GM20431 (cell line): Measurements from ENCODE around the gene CRYBG2.

Source experiments
- in situ Hi-C: fragments of 300-500 bp; cut with MseI, MboI; formaldehyde crosslinking; loops from one replicate; pipeline ENCODE4 v1.15.0; 2020; ENCODE audit warnings: low sequenced_read_pairs; ENCODE audit not compliant: unreplicated experiment

The CRYBG2 gene

DNA sequence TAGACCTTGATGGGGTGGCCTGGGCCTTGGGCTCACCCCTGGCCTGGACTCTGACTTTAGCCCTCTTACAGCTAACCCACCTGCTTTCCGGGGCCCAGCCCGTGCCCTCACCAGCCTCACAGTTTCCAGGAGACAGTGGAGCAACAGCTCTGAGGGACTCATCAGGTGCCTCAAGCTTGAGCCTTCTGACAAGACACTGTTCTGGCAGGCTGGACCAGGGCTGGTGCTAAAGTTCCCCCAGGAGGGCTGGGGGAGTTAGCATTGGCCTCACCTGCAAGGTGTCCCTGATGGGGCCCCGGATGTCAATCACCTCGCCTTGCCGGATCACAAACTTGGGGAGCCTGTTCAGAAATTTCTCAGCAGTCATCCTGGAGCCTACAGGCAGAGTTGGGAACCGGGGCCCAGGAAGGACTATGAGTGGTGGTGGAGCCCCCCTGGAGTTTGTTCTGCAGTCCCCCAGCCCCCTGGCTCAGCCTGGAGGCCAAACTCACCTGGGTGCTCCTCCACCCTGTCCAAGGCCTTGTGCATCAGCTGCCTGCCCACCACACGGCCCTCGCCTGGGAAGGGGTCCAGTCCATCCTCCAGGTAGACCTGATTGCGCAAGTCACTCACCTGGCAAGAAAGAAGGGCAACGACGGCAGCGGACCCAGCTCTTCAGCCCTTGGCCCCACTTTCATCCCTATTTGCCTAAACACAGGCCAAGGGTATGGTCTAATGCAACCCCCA lies 69.9 kb downstream of the CRYBG2 start:
- in situ Hi-C loops: loop anchor here (5.0 kb wide), 1 partner anchor 38 kb away; no protein-coding TSS in a partner anchor

DNA sequence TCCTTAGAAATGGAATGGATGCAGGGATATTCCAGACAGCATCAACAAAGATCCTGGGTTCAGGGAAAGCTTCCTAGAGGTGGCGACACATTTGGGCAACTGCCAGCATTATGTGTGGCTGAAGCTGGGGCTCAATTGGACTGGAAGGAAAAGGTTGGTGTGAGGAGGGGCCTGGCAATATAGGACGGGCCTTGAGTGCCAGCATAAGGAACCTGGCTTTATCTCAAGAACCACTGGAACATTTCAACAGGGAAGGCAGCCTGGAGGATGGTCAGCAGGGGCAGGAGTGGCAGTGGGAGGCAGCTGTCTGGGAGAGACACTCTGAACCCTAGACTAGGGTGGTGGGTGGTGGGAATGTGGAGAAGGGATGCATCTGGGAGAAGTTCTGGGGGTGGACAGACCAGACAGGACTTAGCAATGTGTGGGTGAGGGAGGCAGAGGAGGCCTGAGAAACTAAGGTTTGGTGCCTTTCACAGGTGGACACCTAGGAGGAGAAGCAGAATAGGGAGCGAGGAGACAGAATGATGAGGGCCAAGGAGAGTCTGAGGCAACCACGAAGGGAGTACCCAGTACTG lies 70.6 kb downstream of the CRYBG2 start:
- in situ Hi-C loops: loop anchor here (5.0 kb wide), 1 partner anchor 39 kb away; no protein-coding TSS in a partner anchor

DNA sequence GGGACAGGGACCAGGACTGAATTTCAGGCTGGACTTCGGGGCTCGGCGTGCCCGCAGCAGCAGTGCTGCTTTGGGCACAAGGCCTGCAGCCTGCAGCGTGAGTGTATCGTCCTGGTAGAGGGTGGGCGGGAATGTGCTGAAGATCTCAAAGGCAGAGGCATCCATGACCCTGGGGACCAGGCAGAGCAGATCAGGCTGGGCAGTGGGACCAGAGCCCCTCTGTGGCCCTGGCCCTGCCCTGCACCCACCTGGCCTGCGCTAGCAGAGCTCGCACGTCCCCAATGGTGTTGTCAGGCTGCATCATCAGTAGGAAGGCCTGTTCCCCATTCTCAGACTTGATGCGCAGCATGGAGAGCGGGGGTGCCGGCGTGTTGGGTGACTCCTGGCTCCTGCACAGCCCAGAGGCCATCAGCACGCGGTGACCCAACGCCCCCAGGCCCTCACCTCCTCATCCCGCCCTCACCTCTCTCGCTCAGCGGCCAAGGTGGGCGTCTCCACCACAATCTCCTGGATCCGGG lies 71.5 kb downstream of the CRYBG2 start:
- in situ Hi-C loops: loop anchor here (5.0 kb wide), 1 partner anchor 40 kb away; no protein-coding TSS in a partner anchor

DNA sequence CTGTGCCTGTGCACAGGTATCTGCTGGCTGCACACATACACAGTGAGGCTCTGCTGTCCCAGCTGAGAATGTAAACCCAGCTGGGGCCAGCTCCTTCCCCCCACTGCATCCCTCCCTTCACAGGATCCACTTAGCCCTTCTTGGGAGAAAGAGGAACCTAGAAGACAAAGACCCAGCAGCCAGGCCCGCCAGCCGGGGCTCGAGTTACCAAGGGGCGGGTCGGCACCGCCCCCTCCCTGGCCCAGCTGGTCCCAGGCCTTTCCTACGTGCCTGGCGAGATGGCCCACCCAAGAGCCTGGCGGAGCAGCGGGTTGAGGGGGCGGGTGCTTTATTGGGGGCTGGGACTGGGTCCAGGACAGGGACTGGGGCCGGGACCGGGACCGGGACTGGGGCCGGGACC lies 72.0 kb downstream of the CRYBG2 start:
- in situ Hi-C loops: loop anchor here (5.0 kb wide), 1 partner anchor 40 kb away; no protein-coding TSS in a partner anchor

DNA sequence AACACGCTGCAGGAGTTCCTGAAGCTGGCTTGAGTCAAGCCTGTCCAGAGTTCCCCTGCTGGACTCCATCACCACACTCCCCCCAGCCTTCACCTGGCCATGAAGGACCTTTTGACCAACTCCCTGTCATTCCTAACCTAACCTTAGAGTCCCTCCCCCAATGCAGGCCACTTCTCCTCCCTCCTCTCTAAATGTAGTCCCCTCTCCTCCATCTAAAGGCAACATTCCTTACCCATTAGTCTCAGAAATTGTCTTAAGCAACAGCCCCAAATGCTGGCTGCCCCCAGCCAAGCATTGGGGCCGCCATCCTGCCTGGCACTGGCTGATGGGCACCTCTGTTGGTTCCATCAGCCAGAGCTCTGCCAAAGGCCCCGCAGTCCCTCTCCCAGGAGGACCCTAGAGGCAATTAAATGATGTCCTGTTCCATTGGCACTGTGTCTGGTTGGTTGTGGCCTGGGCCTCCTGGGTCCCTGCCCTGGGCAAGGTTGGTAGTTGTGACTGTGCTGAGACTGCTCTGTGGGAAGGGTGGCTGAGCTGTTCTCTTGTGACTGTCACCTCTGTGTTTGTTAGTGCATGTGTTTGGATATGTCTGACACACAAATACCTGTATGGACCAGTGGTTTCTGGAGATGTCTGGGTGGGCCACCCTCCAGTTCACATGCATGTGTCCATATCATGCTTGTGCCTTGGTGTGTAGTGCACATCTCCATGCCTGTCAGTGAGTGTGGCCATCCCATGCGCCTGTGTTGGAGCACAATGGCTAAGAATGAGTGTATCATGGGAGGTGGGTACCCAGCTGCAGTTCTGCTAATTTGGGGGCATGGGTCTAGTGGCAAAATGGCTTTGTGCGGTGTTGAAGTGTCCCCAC lies 72.6 kb downstream of the CRYBG2 start:
- in situ Hi-C loops: loop anchor here (5.0 kb wide), 1 partner anchor 41 kb away; no protein-coding TSS in a partner anchor

DNA sequence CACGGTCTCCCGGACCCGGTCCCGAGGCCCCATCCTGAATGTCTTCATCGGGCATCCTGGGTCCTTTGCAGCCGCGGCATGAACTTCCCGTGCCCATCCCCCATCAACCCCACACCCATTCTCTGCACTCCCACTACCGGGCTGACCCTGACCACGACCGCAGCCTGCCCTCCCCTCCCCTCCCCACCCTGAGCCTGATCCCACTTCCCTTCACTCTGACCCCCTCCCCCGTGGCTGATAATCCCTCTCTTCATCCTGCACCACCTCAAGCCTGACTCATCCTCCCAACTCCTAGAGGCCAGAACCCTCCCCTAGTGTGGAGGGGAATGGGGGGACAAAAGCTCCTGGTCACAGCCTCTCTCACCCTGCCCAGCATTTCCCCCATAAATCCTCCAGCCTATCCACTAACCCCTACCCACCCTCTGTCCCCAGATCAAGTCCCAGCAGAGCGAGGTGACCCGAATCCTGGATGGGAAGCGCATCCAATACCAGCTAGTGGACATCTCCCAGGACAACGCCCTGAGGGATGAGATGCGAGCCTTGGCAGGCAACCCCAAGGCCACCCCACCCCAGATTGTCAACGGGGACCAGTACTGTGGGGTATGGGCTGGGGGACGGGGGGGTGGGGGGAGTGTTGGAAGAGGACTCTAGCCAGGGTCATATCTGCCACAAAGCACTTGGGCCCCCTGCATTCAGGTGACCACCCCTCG lies 73.4 kb downstream of the CRYBG2 start:
- in situ Hi-C loops: loop anchor here (5.0 kb wide), 1 partner anchor 42 kb away; no protein-coding TSS in a partner anchor

- in situ Hi-C loops: loop anchor here (5.0 kb wide), 1 partner anchor 43 kb away; no protein-coding TSS in a partner anchor
These were observed 74.2 kb downstream of the CRYBG2 start, which contains the start of gene SH3BGRL3 for GRCh38 chr1:26279456-26280332. TSS of gene SH3BGRL3 (plus strand) at chr1:26280086. CDS start at chr1:26280156, 70 bp downstream.

DNA sequence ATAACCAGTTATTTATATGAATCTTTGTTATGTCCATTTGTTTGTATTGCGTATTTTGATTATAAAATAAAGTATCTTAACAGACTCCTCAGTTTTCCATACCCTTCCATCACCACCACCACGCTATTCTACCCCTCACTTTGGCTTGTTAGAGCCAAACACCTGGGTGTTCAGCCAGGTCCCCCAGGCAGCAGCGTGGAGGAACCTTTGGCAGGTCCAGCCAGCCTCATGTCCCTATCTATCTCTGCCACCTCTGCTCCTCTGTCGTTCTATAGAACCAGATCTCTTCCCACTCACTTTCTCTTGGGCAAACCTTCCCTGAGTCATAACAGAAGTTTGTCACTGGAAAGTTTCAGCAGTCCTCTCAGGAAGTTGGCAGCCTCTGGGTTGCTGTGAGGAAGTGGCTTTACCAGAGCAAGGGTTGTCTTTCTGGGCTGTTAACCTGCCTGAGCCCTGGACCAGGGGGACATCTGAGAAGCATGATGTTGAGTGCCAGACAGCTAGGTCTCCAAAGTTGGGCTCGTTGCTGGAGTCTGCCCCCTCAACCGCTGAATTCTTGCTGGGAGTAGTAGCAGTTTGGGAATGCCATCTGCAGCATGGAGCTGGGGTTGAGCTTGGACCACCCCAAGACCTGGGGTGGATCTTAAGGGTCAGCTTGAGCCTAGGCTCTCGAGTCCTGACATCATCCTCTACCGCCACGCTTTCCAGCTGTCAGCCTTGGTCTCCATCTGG lies 75.0 kb downstream of the CRYBG2 start:
- in situ Hi-C loops: no loop called here

- in situ Hi-C loops: no loop called here
These were observed 75.6 kb downstream of the CRYBG2 start for GRCh38 chr1:26278303-26278702.

DNA sequence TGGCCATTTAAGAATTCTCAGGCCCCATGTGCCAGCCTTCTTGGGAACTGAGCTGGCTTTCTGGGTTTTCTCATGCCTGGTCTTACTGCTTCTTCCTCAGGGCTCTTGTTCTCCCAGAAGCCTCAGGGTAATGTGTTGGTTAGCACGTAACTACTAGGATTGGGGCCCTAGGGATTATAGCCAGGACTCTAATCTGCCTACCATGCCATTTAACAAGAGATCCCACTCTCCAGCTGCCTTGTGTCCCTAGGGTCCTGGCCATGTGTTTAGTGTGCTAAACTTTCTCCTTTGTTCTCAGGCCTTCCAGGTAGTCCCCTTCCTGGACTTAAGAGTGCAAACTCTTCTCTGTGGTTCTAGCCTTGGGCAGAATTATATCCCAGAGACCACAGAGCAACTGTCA lies 76.2 kb downstream of the CRYBG2 start:
- in situ Hi-C loops: no loop called here

DNA sequence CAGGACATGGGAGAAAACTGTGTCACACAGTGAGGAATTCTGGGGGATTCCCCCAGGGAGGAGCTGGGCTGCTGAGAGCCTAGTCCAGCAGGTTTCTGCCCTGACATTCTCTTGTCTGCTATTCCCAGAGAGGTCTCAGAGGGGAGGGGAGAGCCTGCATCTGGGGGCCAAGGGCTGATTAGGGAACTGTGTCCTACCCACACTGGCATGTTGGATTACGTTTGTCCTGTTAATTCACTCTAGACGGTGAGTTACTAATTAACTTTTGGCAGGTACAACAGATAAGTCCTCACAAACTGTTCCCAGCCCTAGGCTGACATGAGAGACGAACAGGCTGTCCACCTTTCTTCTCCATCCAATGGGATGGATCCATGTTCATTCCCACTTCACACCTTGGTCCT lies 76.7 kb downstream of the CRYBG2 start:
- in situ Hi-C loops: no loop called here

- in situ Hi-C loops: no loop called here
These were observed 77.5 kb downstream of the CRYBG2 start for GRCh38 chr1:26276432-26276838.

GRCh38 chr1:26275580-26276431 lies 78.1 kb downstream of the CRYBG2 start:
- in situ Hi-C loops: no loop called here

DNA sequence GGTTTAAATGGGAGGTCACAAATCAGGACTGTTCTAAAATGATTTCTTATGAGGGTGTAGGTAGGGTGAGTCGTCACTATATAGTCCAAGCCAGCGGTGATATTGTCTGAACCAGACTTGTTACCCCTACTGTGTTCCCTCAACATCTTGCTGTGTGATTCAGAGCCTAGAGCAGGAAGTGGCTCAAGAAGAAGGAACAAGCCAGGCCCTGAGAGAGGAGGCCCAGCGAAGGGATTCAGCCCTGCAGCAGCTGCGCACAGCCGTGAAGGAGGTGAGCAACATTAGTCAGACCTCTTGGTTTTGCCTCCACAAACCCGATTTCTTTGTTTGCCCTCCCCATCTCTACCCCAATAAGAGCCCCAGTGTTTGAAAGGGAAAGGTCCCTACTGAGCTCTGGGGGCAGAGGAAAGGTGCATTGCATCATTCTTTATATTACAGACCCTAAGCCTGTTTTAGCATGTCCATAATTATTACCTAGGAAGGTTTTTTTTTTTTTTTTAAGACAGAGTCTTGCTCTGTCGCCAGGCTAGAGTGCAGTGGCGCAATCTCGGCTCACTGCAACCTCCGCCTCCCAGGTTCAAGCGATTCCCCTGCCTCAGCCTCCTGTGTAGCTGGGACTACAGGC lies 79.0 kb downstream of the CRYBG2 start:
- in situ Hi-C loops: no loop called here
